Thyroid gland (tissue), 4 donors: ENCODE data around the gene SCGN.

Experiments used
- CTCF ChIP-seq, 6 experiments: fragments of 200-600 bp in 3 of 6; fragments of 450-650 bp in 3 of 6; sonication (generic) in 3 of 6; IDR thresholded peaks; one replicate each; pipeline ENCODE4 v1.5.1; 2016 to 2019; ENCODE audit warnings: antibody characterized with exemption in 6 of 6, mild to moderate bottlenecking in 2 of 6, inconsistent platforms in 1 of 6, moderate library complexity in 1 of 6
- POLR2A ChIP-seq, 2 donors: fragments of 450-650 bp; IDR thresholded peaks; one replicate each; pipeline ENCODE4 v1.6.1; 2017; ENCODE audit warnings: antibody characterized with exemption in 2 of 2, mild to moderate bottlenecking in 2 of 2, moderate library complexity in 1 of 2

GRCh38 chr6:25735261-25735660, 83.2 kb downstream of the SCGN start:
- TF ChIP-seq CTCF (IDR thresholded peaks at IDR 0.05) (no peak), POLR2A (IDR thresholded peaks at IDR 0.05) (no peak)
